HFFc6 (cell line): ENCODE results near the gene CHD5. TPM values are rescaled to one million over a fixed set of nuclear protein-coding genes. Genes with fewer than 3 reads are reported as not detected.

Experiments
- DNase-seq: peaks from one replicate; pipeline ENCODE4 v3.0.0-alpha.2; 2018
- H3K27ac Mint-ChIP-seq: 2 replicates; pipeline ENCODE4 v1.8.0; 2020; ENCODE audit warnings: mild to moderate bottlenecking, mixed read lengths
- H3K27me3 Mint-ChIP-seq: 2 replicates; pipeline ENCODE4 v1.8.0; 2021; ENCODE audit warnings: mild to moderate bottlenecking, moderate library complexity, mixed read lengths; ENCODE audit not compliant: insufficient read depth
- H3K36me3 Mint-ChIP-seq: 2 replicates; pipeline ENCODE4 v1.8.0; 2021; ENCODE audit warnings: low read depth, mixed read lengths
- H3K4me1 Mint-ChIP-seq: 2 replicates; pipeline ENCODE4 v1.8.0; 2020; ENCODE audit warnings: low read depth, mixed read lengths
- H3K4me3 Mint-ChIP-seq: 2 replicates; pipeline ENCODE4 v1.8.0; 2020; ENCODE audit warnings: mild to moderate bottlenecking, moderate library complexity, mixed read lengths
- H3K9me3 Mint-ChIP-seq: 2 replicates; pipeline ENCODE4 v1.8.0; 2020; ENCODE audit warnings: mild to moderate bottlenecking, mixed read lengths
- total RNA-seq, 6 experiments: library from RNA; stranded (reverse); fragmentation: NEBNext Ultra II Directional; extraction: Animal tissue kit (Norgen Biotek cat#: 25700); gene quantifications; 2 replicates in 1 of 6; 3 replicates in 5 of 6; pipeline ENCODE4 v1.2.3, GENCODE V29; 2021
- TF ChIP-seq, protein P1 (sequence below): fragments of 200-600 bp; sonication (generic); IDR thresholded peaks from 2 replicates; pipeline ENCODE4 v1.5.0; 2021; ENCODE audit warnings: antibody characterized with exemption, mild to moderate bottlenecking

Gene CHD5
- total RNA-seq, 6 experiments from 2014 or later: 0.05 to 0.36 (median 0.16) TPM; not detected in 2

GRCh38 chr1:6085666-6086065 lies 94.5 kb downstream of the CHD5 start:
- H3K9me3 Mint-ChIP-seq: no peaks in the 10 kb centered on the region
- H3K4me1 Mint-ChIP-seq: peaks cover 11% of the 10 kb centered on the region
- no peaks in the 10 kb centered on the region for H3K36me3 Mint-ChIP-seq
- H3K27me3 Mint-ChIP-seq: peaks cover 6% of the 10 kb centered on the region
- TF ChIP-seq, protein P1, sequence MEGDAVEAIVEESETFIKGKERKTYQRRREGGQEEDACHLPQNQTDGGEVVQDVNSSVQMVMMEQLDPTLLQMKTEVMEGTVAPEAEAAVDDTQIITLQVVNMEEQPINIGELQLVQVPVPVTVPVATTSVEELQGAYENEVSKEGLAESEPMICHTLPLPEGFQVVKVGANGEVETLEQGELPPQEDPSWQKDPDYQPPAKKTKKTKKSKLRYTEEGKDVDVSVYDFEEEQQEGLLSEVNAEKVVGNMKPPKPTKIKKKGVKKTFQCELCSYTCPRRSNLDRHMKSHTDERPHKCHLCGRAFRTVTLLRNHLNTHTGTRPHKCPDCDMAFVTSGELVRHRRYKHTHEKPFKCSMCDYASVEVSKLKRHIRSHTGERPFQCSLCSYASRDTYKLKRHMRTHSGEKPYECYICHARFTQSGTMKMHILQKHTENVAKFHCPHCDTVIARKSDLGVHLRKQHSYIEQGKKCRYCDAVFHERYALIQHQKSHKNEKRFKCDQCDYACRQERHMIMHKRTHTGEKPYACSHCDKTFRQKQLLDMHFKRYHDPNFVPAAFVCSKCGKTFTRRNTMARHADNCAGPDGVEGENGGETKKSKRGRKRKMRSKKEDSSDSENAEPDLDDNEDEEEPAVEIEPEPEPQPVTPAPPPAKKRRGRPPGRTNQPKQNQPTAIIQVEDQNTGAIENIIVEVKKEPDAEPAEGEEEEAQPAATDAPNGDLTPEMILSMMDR: no peak
- DNase-seq: no peak
- no peak overlapping the region for H3K4me3 Mint-ChIP-seq
- H3K27ac Mint-ChIP-seq: no peak overlapping the region

DNA sequence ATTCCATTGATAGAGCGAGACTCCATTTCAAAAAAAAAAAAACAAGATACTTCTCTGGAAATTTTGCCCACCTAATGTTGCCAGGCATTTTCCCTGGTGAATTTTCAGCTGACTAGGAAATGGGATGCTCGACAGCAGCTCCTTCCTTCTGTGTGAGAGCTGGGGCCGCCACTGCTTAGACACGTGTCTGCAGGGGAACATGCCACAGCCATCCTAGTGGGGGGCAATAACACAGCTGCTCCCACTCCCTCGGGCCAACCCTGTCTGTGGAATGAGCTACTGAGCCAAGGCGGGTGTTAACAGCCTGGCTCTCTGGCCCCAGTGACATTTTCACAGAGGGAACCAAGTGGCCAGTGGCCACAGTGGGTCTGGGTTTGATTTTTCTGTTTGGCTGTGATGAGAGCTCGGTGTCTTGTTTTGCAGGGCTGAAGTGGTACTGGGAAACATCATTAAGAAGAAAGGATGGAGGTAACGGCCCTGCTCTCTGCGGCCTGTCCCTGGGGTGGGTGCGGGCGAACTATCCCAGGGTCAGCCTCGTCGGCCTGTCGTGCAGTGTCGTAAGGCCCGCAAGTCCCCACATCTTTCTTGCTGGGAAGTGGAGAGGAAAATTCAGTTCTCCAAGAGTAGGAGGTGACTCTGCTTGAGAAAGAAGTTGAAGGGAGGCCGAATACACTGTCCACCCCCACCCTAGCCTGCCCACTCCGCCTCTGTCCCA lies 95.2 kb downstream of the CHD5 start:
- peaks cover 6% of the 10 kb centered on the region for H3K27me3 Mint-ChIP-seq
- no peak for DNase-seq

DNA sequence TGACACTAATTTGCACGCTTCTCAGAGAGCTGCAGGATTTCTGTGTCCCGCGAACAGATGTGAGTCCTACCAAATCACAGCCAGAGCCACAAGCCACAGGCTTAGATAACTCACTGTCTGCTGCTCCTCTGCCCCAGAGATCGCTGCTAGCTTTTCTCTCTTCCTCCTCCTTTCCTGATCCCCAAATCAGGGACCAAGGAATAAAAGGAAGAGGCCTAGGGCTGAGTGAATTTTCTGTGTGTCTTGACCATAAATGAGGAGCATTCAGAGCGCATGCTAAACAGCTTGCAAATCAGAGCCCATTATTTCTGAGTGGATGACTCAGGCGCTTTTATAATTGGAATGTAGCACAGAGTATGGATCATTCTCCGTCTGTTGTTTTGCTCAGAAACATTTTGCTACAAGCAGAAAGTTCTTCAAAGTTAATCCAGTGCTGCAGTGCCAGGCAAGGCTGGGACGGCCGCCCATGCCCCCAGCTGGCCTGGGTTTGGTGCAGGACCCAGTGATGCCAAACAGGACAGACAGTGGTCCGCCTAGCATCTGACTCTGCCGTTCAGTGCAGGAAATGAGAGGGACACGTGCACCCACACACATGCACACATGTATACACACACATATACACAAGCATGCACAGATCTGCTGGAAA lies 96.2 kb downstream of the CHD5 start:
- DNase-seq: peak; percentile 69
- TF ChIP-seq, protein P1: no peak
- Mint-ChIP-seq H3K36me3 (no peaks in the 10 kb centered on the region), H3K4me3 (peak overlapping the region; percentile 60), H3K4me1 (peaks cover 11% of the 10 kb centered on the region), H3K9me3 (no peaks in the 10 kb centered on the region), H3K27ac (peak overlapping the region; percentile 65; the same call in 1 of the 2 replicates), H3K27me3 (peaks cover 6% of the 10 kb centered on the region)

More for the DNA sequence above, 95.2 kb downstream of the CHD5 start:
- H3K4me1 Mint-ChIP-seq: peaks cover 11% of the 10 kb centered on the region
- no peaks in the 10 kb centered on the region for H3K9me3 Mint-ChIP-seq
- H3K27ac Mint-ChIP-seq: no peak overlapping the region
- no peaks in the 10 kb centered on the region for H3K36me3 Mint-ChIP-seq
- no peak overlapping the region for H3K4me3 Mint-ChIP-seq
- TF ChIP-seq, protein P1: no peak

GRCh38 chr1:6083385-6083784 lies 96.7 kb downstream of the CHD5 start:
- no peak overlapping the region for H3K4me3 Mint-ChIP-seq
- no peak overlapping the region; the same call in 1 of the 2 replicates for H3K27ac Mint-ChIP-seq
- H3K36me3 Mint-ChIP-seq: no peaks in the 10 kb centered on the region
- H3K9me3 Mint-ChIP-seq: no peaks in the 10 kb centered on the region
- peaks cover 11% of the 10 kb centered on the region for H3K4me1 Mint-ChIP-seq
- peaks cover 6% of the 10 kb centered on the region for H3K27me3 Mint-ChIP-seq
- TF ChIP-seq, protein P1: no peak
- no peak for DNase-seq

DNA sequence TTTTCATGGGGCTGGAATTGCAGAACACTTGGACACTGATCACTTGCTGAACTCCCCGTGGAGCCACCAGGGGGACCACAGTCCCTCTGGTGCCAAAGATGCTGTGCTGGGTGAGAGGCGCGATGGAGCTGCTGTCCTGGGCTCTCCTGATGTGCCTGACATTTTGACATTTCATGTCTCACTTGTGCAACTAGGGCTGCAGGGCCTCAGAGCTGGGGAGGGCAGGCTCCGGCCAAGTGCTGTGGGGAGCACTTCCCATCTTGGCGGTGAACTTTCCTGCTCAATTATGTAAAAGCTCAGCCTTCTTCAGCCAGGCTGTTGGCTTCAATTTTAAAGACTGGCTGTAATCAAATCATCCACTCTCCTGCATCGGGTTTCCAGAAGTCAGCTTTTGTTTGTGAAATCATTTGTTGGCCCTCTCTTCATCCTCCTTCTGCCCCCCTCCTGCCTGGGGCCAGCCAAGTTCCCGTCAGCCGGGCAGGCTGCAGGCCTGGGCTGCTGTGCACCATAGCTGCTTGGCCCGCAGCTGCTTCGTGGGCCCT lies 97.6 kb downstream of the CHD5 start:
- TF ChIP-seq, protein P1: peak; percentile 69
- DNase-seq: peak; percentile 27
- H3K27me3 Mint-ChIP-seq: peaks cover 6% of the 10 kb centered on the region
- no peaks in the 10 kb centered on the region for H3K36me3 Mint-ChIP-seq
- H3K4me1 Mint-ChIP-seq: peaks cover 11% of the 10 kb centered on the region
- H3K4me3 Mint-ChIP-seq: no peak overlapping the region
- H3K9me3 Mint-ChIP-seq: no peaks in the 10 kb centered on the region
- H3K27ac Mint-ChIP-seq: no peak overlapping the region
